GM13977 (cell line): ENCODE results near the gene WNT3.

Source experiments
- DNase-seq: peaks from one replicate; pipeline ENCODE4 v3.0.0; 2012; ENCODE audit warnings: low spot score
- CTCF ChIP-seq: IDR thresholded peaks from 2 replicates; pipeline ENCODE4 v1.5.1; 2012; ENCODE audit warnings: mild to moderate bottlenecking, control low read depth; ENCODE audit not compliant: insufficient read depth; ENCODE audit errors: extremely low read depth, missing control alignments
- in situ Hi-C: fragments of 300-500 bp; cut with MboI; formaldehyde crosslinking; loops from one replicate; pipeline ENCODE4 v1.12.0; 2022; ENCODE audit warnings: low sequenced_read_pairs, low pct_unique_long_range_greater_than_20kb, mixed read lengths, inconsistent platforms; ENCODE audit not compliant: unreplicated experiment

WNT3 gene

DNA sequence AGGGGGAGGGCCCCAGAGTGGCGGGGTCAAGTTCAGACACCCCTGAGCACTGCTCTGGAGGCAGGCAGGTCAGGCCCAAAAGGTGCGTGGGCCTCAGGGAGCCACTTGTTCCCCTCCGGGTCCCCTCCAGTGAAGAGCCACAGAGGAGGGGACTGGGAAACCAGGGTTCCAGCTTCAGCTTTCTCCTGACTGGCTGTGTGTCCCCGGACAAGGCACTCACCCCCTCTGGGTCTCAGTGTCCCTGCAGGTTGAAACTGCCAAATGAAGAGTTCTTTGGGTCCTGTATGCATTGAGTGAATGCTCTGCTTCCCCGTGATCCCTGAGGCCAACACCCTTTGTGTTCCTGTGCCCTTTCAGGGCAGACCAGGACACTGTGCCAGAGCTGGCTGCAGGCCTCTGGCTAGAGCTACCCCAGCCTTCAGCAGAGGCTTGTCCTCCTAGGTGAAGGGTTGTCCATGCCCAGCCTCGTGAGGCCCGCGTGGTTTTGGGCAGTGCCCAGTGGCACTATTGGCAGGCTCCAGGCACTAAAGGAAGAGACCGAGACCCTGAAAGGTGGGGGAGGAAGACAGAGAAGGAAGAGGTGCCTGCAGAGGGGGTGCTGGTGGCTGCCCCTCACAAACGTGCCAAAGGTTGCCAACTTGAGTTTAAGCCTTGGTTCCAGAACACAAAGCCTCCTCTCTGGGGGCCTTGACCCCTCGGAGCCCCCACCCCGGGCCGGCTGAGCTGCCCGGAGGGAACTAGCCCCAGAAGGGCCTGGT is 13.3 kb upstream of the WNT3 start:
- no peak for TF ChIP-seq CTCF
- DNase-seq = no peak
- in situ Hi-C loops = no loop called here

GRCh38 chr17:46827274-46827673 is 8.8 kb upstream of the WNT3 start:
- DNase-seq = no peak
- TF ChIP-seq CTCF = no peak
- in situ Hi-C loops = no loop called here

GRCh38 chr17:46826116-46826515 is 7.6 kb upstream of the WNT3 start:
- DNase-seq = no peak
- in situ Hi-C loops = no loop called here
- TF ChIP-seq CTCF = no peak

- TF ChIP-seq CTCF = no peak
- in situ Hi-C loops = loop anchor here (25.0 kb wide), 1 partner anchor 111 kb away; no protein-coding TSS in a partner anchor
Measured at GRCh38 chr17:46823657-46824056, 5.2 kb upstream of the WNT3 start.

DNA sequence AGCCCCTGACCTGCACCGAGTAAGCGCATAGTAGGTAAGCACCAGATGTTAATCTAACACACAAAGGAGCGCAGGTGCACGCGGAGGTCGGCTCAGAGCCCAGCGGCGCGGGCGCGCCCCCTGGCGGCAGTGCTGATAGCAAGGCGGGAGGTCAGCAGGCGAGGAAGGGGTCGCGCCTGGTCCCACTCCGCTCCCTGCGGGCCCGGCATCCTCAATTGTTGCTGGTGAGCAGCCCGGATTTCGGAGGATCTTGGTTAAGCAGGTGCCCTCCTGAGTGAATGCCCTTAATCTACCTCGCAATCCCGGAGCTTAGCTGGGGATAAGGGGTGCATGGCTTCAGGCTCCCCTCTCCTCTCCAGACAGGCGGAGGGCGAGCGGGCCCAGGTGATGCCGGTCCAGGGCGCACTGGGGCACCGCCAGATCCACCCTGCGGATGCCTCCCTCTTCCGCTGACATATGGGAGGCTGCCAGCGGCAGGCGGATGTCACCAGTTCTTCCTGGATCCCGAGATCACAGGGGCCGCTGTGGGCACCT is 4.0 kb upstream of the WNT3 start:
- peak; percentile 70 for TF ChIP-seq CTCF
- in situ Hi-C loops = loop anchor here (25.0 kb wide), 1 partner anchor 110 kb away; no protein-coding TSS in a partner anchor
- peak; percentile 58 for DNase-seq

More at GRCh38 chr17:46823657-46824056, 5.2 kb upstream of the WNT3 start:
- DNase-seq = no peak

DNA sequence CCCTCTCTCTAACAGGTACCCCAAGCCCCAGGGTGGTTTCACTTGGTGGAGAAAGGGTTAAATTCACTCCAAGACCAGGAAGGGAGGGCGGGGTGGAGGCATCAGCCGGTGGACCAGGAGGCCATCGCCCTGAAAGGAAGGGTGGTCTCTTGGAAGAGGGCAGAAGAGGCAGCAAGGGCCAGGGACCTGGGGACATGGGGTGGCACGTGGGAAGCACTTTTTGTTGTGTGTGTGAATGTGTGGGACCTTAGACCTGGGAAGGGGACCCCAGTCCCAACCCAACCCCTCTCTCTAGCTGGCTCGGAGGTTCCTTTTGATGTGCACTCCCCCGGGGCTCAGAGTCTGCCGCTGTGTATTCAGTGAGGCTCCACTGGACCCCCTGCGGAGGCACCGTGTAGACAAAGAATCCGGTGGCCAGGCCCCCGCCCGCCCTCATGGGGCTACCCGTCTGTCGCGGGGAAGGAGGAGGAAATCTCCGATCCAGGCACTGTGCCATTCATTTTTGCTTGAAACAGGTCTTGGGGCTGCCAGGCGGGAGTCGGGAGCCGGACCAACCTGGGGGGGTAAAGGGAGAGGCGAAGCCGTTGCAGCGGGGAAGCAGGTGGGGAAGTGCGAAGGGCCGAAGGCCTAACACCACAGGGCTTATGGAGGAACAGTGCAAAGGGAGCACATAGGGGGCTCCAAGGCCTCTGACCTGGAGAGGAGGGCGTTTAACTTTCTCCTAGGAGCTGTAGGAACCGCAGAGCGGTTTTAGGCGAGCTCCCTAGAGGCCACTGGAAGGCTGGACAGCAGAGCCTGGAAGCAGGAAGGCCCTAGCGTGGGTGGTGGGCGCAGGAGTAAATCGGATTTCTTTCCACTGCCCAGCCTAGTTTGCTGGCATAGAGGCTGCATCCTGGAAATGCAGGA is 3.2 kb upstream of the WNT3 start:
- in situ Hi-C loops = loop anchor here (25.0 kb wide), 1 partner anchor 109 kb away; no protein-coding TSS in a partner anchor
- no peak for TF ChIP-seq CTCF
- no peak for DNase-seq
